HL-60 (cell line): ENCODE data around the gene SDK1.

Experiments used
- CTCF ChIP-seq: IDR thresholded peaks from one replicate; pipeline ENCODE4 v1.5.1; 2011; ENCODE audit warnings: low read length, control low read depth, inconsistent platforms; ENCODE audit not compliant: insufficient read depth
- GABPA ChIP-seq: IDR thresholded peaks from 2 replicates; pipeline ENCODE4 v1.6.1; 2012; ENCODE audit warnings: low read depth
- POLR2AphosphoS5 ChIP-seq: IDR thresholded peaks from 2 replicates; pipeline ENCODE4 v1.6.1; 2012; ENCODE audit warnings: low read depth
- REST ChIP-seq: IDR thresholded peaks from 2 replicates; pipeline ENCODE4 v1.6.1; 2012; ENCODE audit warnings: low read depth; ENCODE audit not compliant: insufficient replicate concordance

- TF ChIP-seq CTCF (no peak), POLR2AphosphoS5 (no peak), REST (no peak), GABPA (no peak)
Measured at GRCh38 chr7:3370921-3371320, 69.9 kb downstream of the SDK1 start.
